Naive B cell (primary cell): ENCODE results near the gene SLC37A1. TPM values are rescaled to one million over a fixed set of nuclear protein-coding genes. Genes with fewer than 3 reads are reported as not detected.
A peak's percentile ranks its signal among the peaks of the same experiment; 100 is the strongest.

Experiments
- ATAC-seq, 2 donors: fragments of 150-1000 bp; cut with Tn5 transposase; 2 replicates each; pipeline ENCODE4 v1.10.0; 2021; ENCODE audit warnings: low read depth in 2 of 2, mild to moderate bottlenecking in 2 of 2, moderate library complexity in 2 of 2
- DNase-seq: peaks from one replicate; pipeline ENCODE4 v3.0.0; 2022
- H3K27ac Mint-ChIP-seq, 6 donors: one replicate each; pipeline ENCODE4 v1.8.0; 2020 to 2022; ENCODE audit warnings: mild to moderate bottlenecking in 6 of 6, mixed read lengths in 6 of 6, moderate library complexity in 5 of 6, inconsistent platforms in 2 of 6
- H3K27me3 Mint-ChIP-seq, 3 donors: one replicate each; pipeline ENCODE4 v1.8.0; 2021 to 2022; ENCODE audit warnings: mixed read lengths in 3 of 3, mild to moderate bottlenecking in 1 of 3
- H3K36me3 Mint-ChIP-seq, 2 donors: one replicate each; pipeline ENCODE4 v1.8.0; 2020 to 2022; ENCODE audit warnings: mixed read lengths in 2 of 2, inconsistent platforms in 1 of 2, mild to moderate bottlenecking in 1 of 2
- H3K4me1 Mint-ChIP-seq, 3 donors: one replicate each; pipeline ENCODE4 v1.8.0; 2020 to 2022; ENCODE audit warnings: mixed read lengths in 3 of 3, inconsistent platforms in 1 of 3, mild to moderate bottlenecking in 1 of 3, moderate library complexity in 1 of 3
- H3K4me3 Mint-ChIP-seq, 8 donors: one replicate each; pipeline ENCODE4 v1.8.0; 2020 to 2022; ENCODE audit warnings: mild to moderate bottlenecking in 8 of 8, mixed read lengths in 8 of 8, moderate library complexity in 8 of 8, inconsistent platforms in 2 of 8
- H3K9me3 Mint-ChIP-seq, 7 donors: one replicate each; pipeline ENCODE4 v1.8.0; 2020 to 2022; ENCODE audit warnings: mixed read lengths in 7 of 7, mild to moderate bottlenecking in 5 of 7, inconsistent platforms in 2 of 7, moderate library complexity in 1 of 7
- polyA plus RNA-seq, 6 donors: library from polyadenylated mRNA; unstranded; fragments of 300-500 nt; fragmentation: Illumina TruSeq; gene quantifications; one replicate each; pipeline ENCODE4 v1.2.3, GENCODE V29; 2021; ENCODE audit warnings: low read depth in 6 of 6

SLC37A1 gene
- polyA plus RNA-seq, 6 donors from 2014 or later = 4.9 to 15.7 (median 11.2) TPM

DNA sequence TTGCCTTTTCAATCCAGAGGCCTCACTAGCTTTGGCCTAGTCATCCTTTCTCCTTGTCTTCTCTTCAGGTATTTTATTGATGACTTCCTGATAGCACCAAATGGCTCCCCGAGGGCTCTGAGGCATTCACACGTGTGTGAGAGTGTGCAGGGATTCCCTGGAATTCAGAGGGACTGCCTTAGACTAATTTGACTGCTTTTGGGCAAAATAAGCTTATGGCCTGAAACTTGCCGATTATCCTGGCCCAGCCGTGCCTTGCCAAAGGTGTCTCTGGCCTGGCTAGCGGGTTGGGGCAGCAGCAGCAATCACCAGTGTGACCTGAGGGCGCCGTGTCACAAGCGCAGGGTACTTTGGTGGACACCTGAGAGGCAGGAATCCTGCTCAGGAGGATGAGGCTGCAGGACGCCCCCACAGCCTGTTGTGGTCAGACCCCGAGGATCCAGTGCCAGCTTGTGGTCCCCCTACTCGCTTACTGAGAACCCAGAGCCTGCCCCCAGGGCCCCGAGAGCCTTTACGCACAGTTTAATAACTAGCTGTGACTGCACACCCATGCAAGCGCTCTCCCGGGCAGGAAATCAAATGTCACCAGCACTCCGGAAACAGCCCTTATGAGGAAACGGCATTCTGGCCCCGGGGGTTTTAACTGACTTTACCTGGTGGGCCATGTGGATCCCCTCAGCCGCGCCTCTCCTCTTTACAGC, 76.9 kb downstream of the SLC37A1 start:
- Mint-ChIP-seq H3K27me3 (peaks cover 0 to 8% (median 8%) of the 10 kb centered on the region in 3 donors), H3K9me3 (no peaks in the 10 kb centered on the region), H3K4me1 (peaks cover 12 to 18% (median 17%) of the 10 kb centered on the region in 3 donors), H3K36me3 (no peaks in the 10 kb centered on the region), H3K27ac (peak overlapping the region in 3 of 6 donors; percentile 14 to 89 (median 70)), H3K4me3 (peak overlapping the region in 3 of 8 donors; percentile 35 to 59 (median 54))
- ATAC-seq = peak; percentile 71 to 75
- DNase-seq = peak; percentile 20

GRCh38 chr21:42591170-42591869, 77.7 kb downstream of the SLC37A1 start:
- peak overlapping the region in 2 of 6 donors; percentile 70 to 89 for H3K27ac Mint-ChIP-seq
- H3K4me3 Mint-ChIP-seq = peak overlapping the region in 3 of 8 donors; percentile 35 to 59 (median 54)
- peaks cover 12 to 20% (median 17%) of the 10 kb centered on the region in 3 donors for H3K4me1 Mint-ChIP-seq
- ATAC-seq (no peak), DNase-seq (no peak)
- H3K36me3 Mint-ChIP-seq = no peaks in the 10 kb centered on the region
- peaks cover 3 to 15% (median 8%) of the 10 kb centered on the region in 3 donors for H3K27me3 Mint-ChIP-seq
- no peaks in the 10 kb centered on the region for H3K9me3 Mint-ChIP-seq

DNA sequence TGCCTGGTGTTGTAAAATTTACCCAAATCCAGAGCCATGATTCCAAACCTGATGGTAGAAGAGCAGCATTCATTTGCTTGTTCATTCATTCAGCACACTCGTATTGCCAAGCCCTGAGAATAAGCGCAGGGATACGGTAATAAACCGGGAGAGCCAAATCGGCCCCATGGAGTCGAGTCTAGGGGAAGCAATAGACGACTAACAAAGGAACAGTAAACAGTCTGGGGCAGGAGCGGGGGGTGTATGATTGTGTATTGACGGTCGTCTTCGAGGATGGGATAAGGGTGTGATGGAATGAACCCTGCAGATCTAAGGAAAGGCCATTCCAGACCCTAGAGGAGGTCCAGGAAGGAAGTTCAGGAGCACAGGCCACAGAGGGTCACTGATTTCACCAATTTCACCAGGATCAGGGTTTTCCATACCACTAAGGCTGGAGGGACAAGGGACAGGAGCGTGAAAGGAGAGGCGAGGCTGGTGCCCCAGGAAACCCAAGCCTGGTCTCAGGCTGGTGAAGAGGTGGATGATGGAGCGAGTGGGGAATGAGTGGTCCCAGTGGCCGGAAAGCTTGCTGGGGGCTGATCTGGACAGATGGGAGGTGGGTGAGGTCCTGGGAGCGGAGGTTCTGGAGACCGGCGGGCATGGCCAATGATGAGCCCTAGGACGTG, 78.6 kb downstream of the SLC37A1 start:
- Mint-ChIP-seq H3K27me3 (peaks cover 3 to 15% (median 8%) of the 10 kb centered on the region in 3 donors), H3K36me3 (no peaks in the 10 kb centered on the region), H3K9me3 (peaks cover 0 to 1% (median 0%) of the 10 kb centered on the region in 7 donors), H3K4me1 (peaks cover 12 to 20% (median 17%) of the 10 kb centered on the region in 3 donors), H3K27ac (no peak overlapping the region), H3K4me3 (no peak overlapping the region)
- DNase-seq = no peak
- no peak for ATAC-seq

DNA sequence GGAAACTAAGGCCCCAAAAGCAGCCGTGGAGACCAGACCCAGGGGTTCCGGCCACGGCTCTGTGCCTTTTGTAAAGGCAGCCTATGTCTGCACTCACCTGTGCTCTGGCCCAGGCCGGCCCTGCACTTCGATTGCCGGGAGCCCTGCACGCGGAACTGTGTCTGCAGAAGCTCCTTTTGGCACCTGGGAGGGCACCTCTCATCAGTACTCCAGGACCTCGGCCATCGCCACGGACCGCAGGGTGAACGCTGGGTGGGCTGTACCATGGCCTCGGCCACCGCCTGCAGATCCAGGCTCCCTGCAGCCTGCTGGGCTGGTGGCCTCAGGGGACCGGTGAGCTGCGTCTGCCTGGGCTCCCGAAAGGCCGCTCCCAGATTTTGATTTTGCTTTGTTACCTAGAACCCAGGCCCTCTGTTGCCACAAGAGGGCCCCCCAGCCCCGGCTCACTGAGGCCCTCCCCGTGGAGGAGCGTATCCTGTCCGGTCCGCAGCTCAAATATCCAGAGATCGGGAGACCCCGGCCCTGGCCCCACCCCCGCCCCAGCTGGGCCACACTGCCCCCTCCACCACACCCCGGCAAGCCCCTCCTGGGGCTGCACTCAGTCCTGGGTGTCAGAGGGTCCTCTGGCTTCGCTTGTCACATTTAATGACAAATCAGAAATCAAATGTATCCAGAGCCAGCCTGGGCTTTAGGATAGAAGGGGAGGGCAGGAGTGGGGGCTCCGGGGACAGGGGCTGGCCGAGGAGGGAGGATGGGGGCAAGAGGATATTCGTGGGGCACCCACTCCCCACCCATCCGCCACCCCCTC, 79.6 kb downstream of the SLC37A1 start:
- H3K4me1 Mint-ChIP-seq = peaks cover 12 to 20% (median 17%) of the 10 kb centered on the region in 3 donors
- H3K4me3 Mint-ChIP-seq = no peak overlapping the region
- H3K36me3 Mint-ChIP-seq = no peaks in the 10 kb centered on the region
- H3K27me3 Mint-ChIP-seq = peaks cover 3 to 18% (median 8%) of the 10 kb centered on the region in 3 donors
- H3K9me3 Mint-ChIP-seq = peaks cover 0 to 1% (median 0%) of the 10 kb centered on the region in 7 donors
- no peak overlapping the region for H3K27ac Mint-ChIP-seq
- ATAC-seq (peak; percentile 80 to 82), DNase-seq (peak; percentile 55)

- H3K4me1 Mint-ChIP-seq = peaks cover 12 to 20% (median 17%) of the 10 kb centered on the region in 3 donors
Measured at GRCh38 chr21:42594616-42595282, 81.1 kb downstream of the SLC37A1 start.

GRCh38 chr21:42595283-42596187, 81.9 kb downstream of the SLC37A1 start:
- no peak overlapping the region for H3K4me3 Mint-ChIP-seq
- peaks cover 12 to 17% (median 16%) of the 10 kb centered on the region in 3 donors for H3K4me1 Mint-ChIP-seq
- H3K36me3 Mint-ChIP-seq = no peaks in the 10 kb centered on the region
- peaks cover 0 to 2% (median 0%) of the 10 kb centered on the region in 7 donors for H3K9me3 Mint-ChIP-seq
- peaks cover 3 to 34% (median 21%) of the 10 kb centered on the region in 3 donors for H3K27me3 Mint-ChIP-seq
- no peak for DNase-seq
- no peak overlapping the region for H3K27ac Mint-ChIP-seq
- ATAC-seq = no peak

More at GRCh38 chr21:42594616-42595282, 81.1 kb downstream of the SLC37A1 start:
- ATAC-seq (no peak), DNase-seq (no peak)
- H3K36me3 Mint-ChIP-seq = no peaks in the 10 kb centered on the region
- H3K27ac Mint-ChIP-seq = no peak overlapping the region
- peaks cover 3 to 32% (median 21%) of the 10 kb centered on the region in 3 donors for H3K27me3 Mint-ChIP-seq
- peaks cover 0 to 2% (median 0%) of the 10 kb centered on the region in 7 donors for H3K9me3 Mint-ChIP-seq
- no peak overlapping the region for H3K4me3 Mint-ChIP-seq

DNA sequence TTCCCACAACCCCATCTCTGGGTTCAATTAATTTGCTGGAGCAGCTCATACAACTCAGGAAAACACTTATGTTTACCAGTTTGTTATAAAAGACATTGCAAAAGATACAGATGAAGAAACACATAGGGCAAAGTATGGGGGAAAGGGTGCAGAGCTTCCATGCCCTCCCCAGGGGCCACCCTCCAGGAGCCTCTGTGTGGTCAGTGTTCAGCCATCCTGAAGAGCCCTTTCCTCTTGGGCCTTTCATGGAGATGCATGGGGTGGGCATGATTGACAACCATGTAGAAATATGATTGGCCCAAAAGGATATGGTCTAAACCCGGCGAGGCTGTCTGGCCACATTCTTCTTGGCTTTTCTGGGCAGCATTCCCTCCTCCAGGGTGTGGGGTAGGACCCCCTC, 83.0 kb downstream of the SLC37A1 start:
- no peaks in the 10 kb centered on the region for H3K36me3 Mint-ChIP-seq
- DNase-seq (no peak), ATAC-seq (no peak)
- H3K4me3 Mint-ChIP-seq = no peak overlapping the region
- peak overlapping the region in 1 of 6 donors; percentile 89 for H3K27ac Mint-ChIP-seq
- peaks cover 0 to 2% (median 0%) of the 10 kb centered on the region in 7 donors for H3K9me3 Mint-ChIP-seq
- peaks cover 6% of the 10 kb centered on the region in 3 donors for H3K4me1 Mint-ChIP-seq
- H3K27me3 Mint-ChIP-seq = peaks cover 3 to 34% (median 21%) of the 10 kb centered on the region in 3 donors

DNA sequence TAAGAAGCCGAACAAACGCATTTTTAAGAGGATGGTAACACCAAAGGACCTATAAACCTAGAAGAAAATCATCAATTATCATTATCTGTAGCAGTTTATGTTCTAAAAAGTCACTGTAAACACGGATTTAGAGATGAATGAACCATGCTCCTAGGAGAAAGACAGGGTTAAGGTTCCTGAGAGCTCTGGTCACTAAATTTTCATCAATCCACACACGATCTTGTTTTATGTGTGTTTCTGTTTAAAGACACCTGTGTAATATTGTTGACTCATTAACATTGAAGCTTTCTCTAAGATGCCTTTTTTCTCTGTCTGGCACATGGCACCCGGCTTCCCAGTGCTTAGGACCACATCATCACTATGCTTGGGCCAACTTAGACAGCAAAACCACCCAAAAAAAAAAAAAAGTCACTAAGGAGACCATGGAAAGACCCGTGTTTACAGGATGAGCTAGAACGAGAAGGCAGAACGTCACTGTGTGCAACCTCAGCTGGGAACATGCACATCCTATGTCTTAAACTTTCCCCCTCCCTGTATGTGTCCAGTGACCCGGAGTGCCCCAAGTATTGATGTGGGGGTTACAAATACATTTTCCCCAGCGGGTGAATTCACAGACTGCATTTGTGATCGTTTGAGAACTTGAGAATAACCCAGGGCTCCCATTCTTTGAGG, 84.0 kb downstream of the SLC37A1 start:
- no peak for DNase-seq
- H3K27me3 Mint-ChIP-seq = peaks cover 3 to 28% (median 14%) of the 10 kb centered on the region in 3 donors
- no peaks in the 10 kb centered on the region for H3K36me3 Mint-ChIP-seq
- no peak overlapping the region for H3K4me3 Mint-ChIP-seq
- no peak for ATAC-seq
- H3K27ac Mint-ChIP-seq = peak overlapping the region in 1 of 6 donors; percentile 57
- H3K4me1 Mint-ChIP-seq = peaks cover under 1 to 2% (median 1%) of the 10 kb centered on the region in 3 donors
- peaks cover 0 to 3% (median 0%) of the 10 kb centered on the region in 7 donors for H3K9me3 Mint-ChIP-seq

GRCh38 chr21:42598159-42598735, 84.6 kb downstream of the SLC37A1 start:
- DNase-seq = no peak
- H3K4me3 Mint-ChIP-seq = no peak overlapping the region
- peak overlapping the region in 1 of 6 donors; percentile 53 for H3K27ac Mint-ChIP-seq

DNA sequence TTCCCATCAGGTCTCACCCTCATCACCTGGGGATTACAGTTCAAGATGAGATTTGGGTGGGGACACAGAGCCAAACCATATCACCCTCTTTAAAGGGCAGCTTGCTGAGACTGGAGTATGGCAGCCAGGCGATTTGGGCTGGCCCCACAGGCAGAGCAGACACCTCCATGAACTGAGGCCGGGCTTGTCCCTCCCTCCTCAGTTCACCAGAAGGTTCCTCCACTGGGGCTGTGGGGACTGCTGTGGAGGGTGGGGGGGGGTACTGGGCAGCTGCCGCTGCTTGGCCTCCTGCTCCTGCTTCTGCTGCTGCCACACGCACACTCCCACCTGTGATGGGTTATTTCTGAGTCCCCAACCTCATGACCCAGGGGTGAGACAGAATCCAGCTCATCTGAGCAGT, 85.8 kb downstream of the SLC37A1 start:
- ATAC-seq (no peak), DNase-seq (no peak)
- no peak overlapping the region for H3K4me3 Mint-ChIP-seq
- H3K9me3 Mint-ChIP-seq = peaks cover 5 to 8% (median 7%) of the 10 kb centered on the region in 7 donors
- H3K4me1 Mint-ChIP-seq = peaks cover 0 to 2% (median 0%) of the 10 kb centered on the region in 3 donors
- H3K27ac Mint-ChIP-seq = no peak overlapping the region
- H3K27me3 Mint-ChIP-seq = peaks cover 3 to 40% (median 21%) of the 10 kb centered on the region in 3 donors
- no peaks in the 10 kb centered on the region for H3K36me3 Mint-ChIP-seq

More at GRCh38 chr21:42598159-42598735, 84.6 kb downstream of the SLC37A1 start:
- peaks cover 3 to 31% (median 13%) of the 10 kb centered on the region in 3 donors for H3K27me3 Mint-ChIP-seq
- no peak for ATAC-seq
- H3K9me3 Mint-ChIP-seq = peaks cover 0 to 5% (median 0%) of the 10 kb centered on the region in 7 donors
- no peaks in the 10 kb centered on the region for H3K36me3 Mint-ChIP-seq
- peaks cover 0 to 2% (median 0%) of the 10 kb centered on the region in 3 donors for H3K4me1 Mint-ChIP-seq

DNA sequence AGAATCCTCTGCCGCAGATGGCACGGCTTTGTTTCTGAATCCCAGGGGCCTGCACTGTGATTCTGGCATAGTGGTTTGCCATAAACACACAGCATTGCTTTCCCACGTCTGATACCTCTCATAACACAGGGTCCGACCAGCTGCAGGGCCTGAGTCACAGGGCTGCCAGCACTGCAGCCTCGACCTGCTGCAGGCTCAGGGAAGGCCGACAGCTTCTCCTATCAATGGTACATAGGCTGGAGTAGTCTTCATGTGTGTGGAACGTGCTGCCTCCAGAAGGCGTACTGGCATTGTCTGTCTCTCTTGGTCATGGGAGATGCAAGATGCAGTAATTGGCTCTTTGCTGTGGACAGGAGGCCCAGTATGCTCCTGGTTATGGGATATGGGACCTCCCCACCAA, 86.3 kb downstream of the SLC37A1 start:
- Mint-ChIP-seq H3K36me3 (no peaks in the 10 kb centered on the region), H3K27me3 (peaks cover 3 to 40% (median 21%) of the 10 kb centered on the region in 3 donors), H3K4me3 (no peak overlapping the region), H3K27ac (no peak overlapping the region), H3K9me3 (peaks cover 6 to 11% (median 7%) of the 10 kb centered on the region in 7 donors), H3K4me1 (peaks cover 0 to 2% (median 0%) of the 10 kb centered on the region in 3 donors)
- DNase-seq (no peak), ATAC-seq (no peak)
